ENCODE data around the gene DAP.

GRCh38 chr5:10761185-10761932, at the start of gene DAP:
- TF ChIP-seq ATF2 (IDR thresholded peaks at IDR 0.05; ENCODE audit: low read length) (no peak), SRF (IDR thresholded peaks at IDR 0.05; ENCODE audit: low read depth in 2 of 2, low read length in 2 of 2) (no peak), CHD1 (IDR thresholded peaks at IDR 0.05; ENCODE audit: low read depth, low read length) (no peak), NR2F1 (conservative IDR thresholded peaks at IDR 0.05) (0 out of 2 replicates have a peak, but pooled peaks have one; percentile 3), FOXK2 (IDR thresholded peaks at IDR 0.05) (no peak)

All from GM12878 (cell line).